Upper lobe of right lung (tissue), 1 donor: ENCODE results near the gene LAMB3. TPM values are rescaled to one million over a fixed set of nuclear protein-coding genes. Genes with fewer than 3 reads are reported as not detected.

ENCODE experiments used
- ATAC-seq: fragments of 200-7000 bp; cut with Tn5 transposase; one replicate; pipeline ENCODE4 v1.9.1; 2020; ENCODE audit warnings: mild to moderate bottlenecking, moderate library complexity
- DNase-seq: peaks from one replicate; pipeline ENCODE4 v3.0.0-alpha.2; 2020
- H3K27ac ChIP-seq: fragments of 200-600 bp; one replicate; pipeline ENCODE4 v1.8.0; 2022
- H3K27me3 ChIP-seq: fragments of 200-600 bp; one replicate; pipeline ENCODE4 v1.8.0; 2022; ENCODE audit warnings: mild to moderate bottlenecking
- H3K36me3 ChIP-seq: fragments of 200-600 bp; one replicate; pipeline ENCODE4 v1.8.0; 2022
- H3K4me1 ChIP-seq: fragments of 200-600 bp; one replicate; pipeline ENCODE4 v1.8.0; 2022
- H3K4me3 ChIP-seq: fragments of 200-600 bp; one replicate; pipeline ENCODE4 v1.8.0; 2022; ENCODE audit warnings: mild to moderate bottlenecking
- H3K9me3 ChIP-seq: fragments of 200-600 bp; one replicate; pipeline ENCODE4 v1.8.0; 2022
- CTCF ChIP-seq: fragments of 200-600 bp; IDR thresholded peaks from one replicate; pipeline ENCODE4 v1.8.0; 2022; ENCODE audit warnings: antibody characterized with exemption
- intact Hi-C: fragments of 100-400 bp; cut with DNase I; formaldehyde crosslinking; loops from one replicate; pipeline ENCODE4 v1.11.0; 2022
- total RNA-seq: library from RNA; stranded (reverse); fragmentation: NEBNext Ultra II Directional; extraction: Animal tissue kit (Norgen Biotek cat#: 25700); gene quantifications from one replicate; pipeline ENCODE4 v1.2.1, GENCODE V29; 2021
- donor health status: DM: no; HTN: yes; CAD: no; lungs with severe emphysema.

LAMB3 gene
- total RNA-seq, 1 donor from 2014 or later = 83.3 TPM

- no peak for TF ChIP-seq CTCF
- Histone ChIP-seq H3K27me3 (no peaks in the 10 kb centered on the region), H3K36me3 (no peaks in the 10 kb centered on the region), H3K4me1 (peaks cover 37% of the 10 kb centered on the region), H3K27ac (peak overlapping the region; percentile 59), H3K4me3 (no peak overlapping the region), H3K9me3 (no peaks in the 10 kb centered on the region)
- DNase-seq (peak; percentile 92), ATAC-seq (peak; percentile 89)
- intact Hi-C loops = no loop called here
Observed at GRCh38 chr1:209652873-209653401, 712 bp upstream of the LAMB3 start.

GRCh38 chr1:209651138-209651587 lies 1.1 kb downstream of the LAMB3 start:
- Histone ChIP-seq H3K4me3 (peak overlapping the region; percentile 17), H3K4me1 (peaks cover 47% of the 10 kb centered on the region), H3K27ac (peak overlapping the region; percentile 51), H3K9me3 (no peaks in the 10 kb centered on the region), H3K27me3 (no peaks in the 10 kb centered on the region), H3K36me3 (no peaks in the 10 kb centered on the region)
- no peak for TF ChIP-seq CTCF
- peak; percentile 84 for DNase-seq
- intact Hi-C loops = no loop called here
- peak; percentile 77 for ATAC-seq

GRCh38 chr1:209650454-209650853 lies 1.8 kb downstream of the LAMB3 start:
- no peaks in the 10 kb centered on the region for H3K27me3 ChIP-seq
- peak; percentile 20 for ATAC-seq
- TF ChIP-seq CTCF = no peak
- H3K4me1 ChIP-seq = peaks cover 49% of the 10 kb centered on the region
- H3K27ac ChIP-seq = peak overlapping the region; percentile 51
- no peaks in the 10 kb centered on the region for H3K9me3 ChIP-seq
- no peak overlapping the region for H3K4me3 ChIP-seq
- intact Hi-C loops = no loop called here
- no peaks in the 10 kb centered on the region for H3K36me3 ChIP-seq
- DNase-seq = no peak

GRCh38 chr1:209648931-209649776 lies 3.1 kb downstream of the LAMB3 start:
- peak overlapping the region; percentile 43 for H3K27ac ChIP-seq
- no peaks in the 10 kb centered on the region for H3K36me3 ChIP-seq
- no peak for TF ChIP-seq CTCF
- intact Hi-C loops = no loop called here
- DNase-seq = no peak
- no peak overlapping the region for H3K4me3 ChIP-seq
- peak; percentile 43 for ATAC-seq
- no peaks in the 10 kb centered on the region for H3K27me3 ChIP-seq
- no peaks in the 10 kb centered on the region for H3K9me3 ChIP-seq
- peaks cover 59% of the 10 kb centered on the region for H3K4me1 ChIP-seq

GRCh38 chr1:209648346-209648745 lies 3.9 kb downstream of the LAMB3 start:
- H3K9me3 ChIP-seq = no peaks in the 10 kb centered on the region
- no peak for TF ChIP-seq CTCF
- DNase-seq (no peak), ATAC-seq (no peak)
- H3K4me1 ChIP-seq = peaks cover 65% of the 10 kb centered on the region
- H3K4me3 ChIP-seq = no peak overlapping the region
- intact Hi-C loops = no loop called here
- H3K36me3 ChIP-seq = no peaks in the 10 kb centered on the region
- H3K27me3 ChIP-seq = no peaks in the 10 kb centered on the region
- peak overlapping the region; percentile 43 for H3K27ac ChIP-seq
